Stimulated activated effector memory CD8-positive, alpha-beta T cell treated with anti-CD3 and anti-CD28 coated beads, Interleukin-12 subunit alpha, Interleukin-12 subunit beta, amount 100 ng/mL, for 72 hours (primary cell): ENCODE results near the gene TOMM40L.
"Not testable (repeated sequence)": the region's sequence is repeated elsewhere in the genome, so short reads cannot be mapped to it uniquely, and the experiment has no call there.

Source experiments
- ATAC-seq: fragments of 150-1000 bp; cut with Tn5 transposase; 2 replicates; pipeline ENCODE4 v1.10.0; 2021
- DNase-seq, 2 donors: peaks; one replicate each; pipeline ENCODE4 v3.0.0; 2021 to 2022; ENCODE audit warnings: low spot score in 2 of 2
- H3K27ac Mint-ChIP-seq: one replicate; pipeline ENCODE4 v1.8.0; 2022; ENCODE audit warnings: mild to moderate bottlenecking, mixed read lengths
- H3K36me3 Mint-ChIP-seq: one replicate; pipeline ENCODE4 v1.8.0; 2022; ENCODE audit warnings: mild to moderate bottlenecking, mixed read lengths
- H3K4me1 Mint-ChIP-seq: one replicate; pipeline ENCODE4 v1.8.0; 2022; ENCODE audit warnings: mixed read lengths
- H3K4me3 Mint-ChIP-seq: one replicate; pipeline ENCODE4 v1.8.0; 2022; ENCODE audit warnings: mild to moderate bottlenecking, mixed read lengths
- H3K9me3 Mint-ChIP-seq: one replicate; pipeline ENCODE4 v1.8.0; 2022; ENCODE audit warnings: mixed read lengths

Gene TOMM40L

DNA sequence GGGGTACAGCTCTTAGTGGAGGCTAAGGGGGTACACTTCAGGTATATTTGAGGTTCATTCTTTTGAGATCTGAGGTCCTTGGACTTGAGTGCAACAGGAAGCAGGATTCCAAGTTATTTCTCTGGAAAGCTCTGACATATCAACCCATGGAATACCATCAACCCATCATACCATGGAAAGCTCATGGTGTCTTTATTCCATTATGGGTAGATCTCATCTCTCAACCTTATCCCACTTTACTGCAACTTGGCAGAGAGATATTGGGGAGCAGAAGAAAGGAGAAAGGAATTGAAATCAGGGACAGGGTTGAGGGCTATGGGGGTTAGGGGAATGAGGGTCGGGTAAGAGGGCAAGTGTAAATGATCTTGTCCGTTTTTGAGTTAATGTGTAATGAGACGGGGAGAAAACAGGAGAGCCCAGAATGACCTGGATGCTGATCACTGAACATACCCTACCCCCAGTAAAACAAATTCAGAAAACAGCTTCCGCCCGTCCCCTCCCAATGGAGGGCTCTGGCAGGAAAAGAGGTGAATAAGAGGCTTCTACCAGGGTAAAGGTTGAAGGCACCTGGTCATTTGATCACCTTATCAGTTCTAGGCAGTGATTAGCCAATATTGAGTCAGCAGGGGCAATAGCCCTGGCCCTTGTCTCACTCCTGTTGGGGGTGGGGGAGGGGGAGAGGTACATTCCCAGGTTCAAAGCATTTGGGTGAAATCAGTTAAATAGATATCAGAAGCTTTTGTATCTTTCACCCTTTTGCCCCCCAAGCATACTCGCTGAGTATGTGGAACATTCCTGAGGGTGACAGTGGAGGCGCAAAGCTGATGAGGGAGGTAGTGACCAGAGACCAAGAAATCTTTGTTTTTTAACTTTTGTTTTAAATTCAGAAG, 1.8 kb upstream of the TOMM40L start:
- Mint-ChIP-seq H3K27ac (peak overlapping the region; percentile 71), H3K4me1 (peaks cover 31% of the 10 kb centered on the region), H3K4me3 (no peak overlapping the region), H3K36me3 (peaks cover 14% of the 10 kb centered on the region), H3K9me3 (no peaks in the 10 kb centered on the region)
- DNase-seq: no peak
- ATAC-seq: no peak

DNA sequence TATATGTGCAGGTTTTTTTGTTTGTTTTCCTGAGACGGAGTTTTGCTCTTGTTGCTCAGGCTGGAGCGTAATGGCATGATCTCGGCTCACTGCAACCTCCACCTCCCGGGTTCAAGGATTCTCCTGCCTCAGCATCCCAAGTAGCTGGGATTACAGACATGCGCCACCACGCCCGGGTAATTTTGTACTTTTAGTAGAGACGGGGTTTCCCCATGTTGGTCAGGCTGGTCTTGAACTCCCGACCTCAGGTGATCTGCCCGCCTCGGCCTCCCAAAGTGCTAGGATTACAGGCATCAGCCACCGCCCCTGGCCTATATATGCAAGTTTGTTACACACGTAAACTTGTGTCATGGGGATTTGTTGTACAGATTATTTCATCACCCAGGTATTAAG, 1.2 kb upstream of the TOMM40L start:
- Mint-ChIP-seq H3K27ac (peak overlapping the region; percentile 95), H3K4me1 (peaks cover 31% of the 10 kb centered on the region)

DNA sequence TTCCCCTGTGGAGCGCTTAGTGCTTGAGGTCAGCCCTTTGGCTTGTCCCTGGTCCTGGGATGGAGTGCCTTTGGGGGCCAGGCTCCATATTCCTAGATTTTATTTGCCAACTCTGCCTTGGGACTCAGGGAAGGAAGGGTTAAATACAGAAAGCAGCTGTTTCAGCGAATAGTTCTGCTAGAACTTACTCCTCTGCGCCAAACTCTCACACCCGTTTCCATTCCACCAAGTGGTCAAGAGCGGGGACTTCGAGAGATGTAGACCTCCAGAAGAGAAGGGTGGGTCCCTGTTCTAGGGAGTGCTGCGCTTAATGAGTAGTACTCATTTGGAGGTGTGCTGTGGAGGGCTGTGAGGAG, 704 bp upstream of the TOMM40L start:
- ATAC-seq (peak; percentile 1), DNase-seq (no peak)
- Mint-ChIP-seq H3K36me3 (peaks cover 17% of the 10 kb centered on the region), H3K27ac (peak overlapping the region; percentile 95), H3K9me3 (no peaks in the 10 kb centered on the region), H3K4me1 (peaks cover 31% of the 10 kb centered on the region), H3K4me3 (peak overlapping the region; percentile 97)

More for the DNA sequence above, 1.2 kb upstream of the TOMM40L start:
- not testable (repeated sequence) for ATAC-seq, DNase-seq, H3K9me3 Mint-ChIP-seq, H3K4me3 Mint-ChIP-seq
- peaks cover 14% of the 10 kb centered on the region for H3K36me3 Mint-ChIP-seq

DNA sequence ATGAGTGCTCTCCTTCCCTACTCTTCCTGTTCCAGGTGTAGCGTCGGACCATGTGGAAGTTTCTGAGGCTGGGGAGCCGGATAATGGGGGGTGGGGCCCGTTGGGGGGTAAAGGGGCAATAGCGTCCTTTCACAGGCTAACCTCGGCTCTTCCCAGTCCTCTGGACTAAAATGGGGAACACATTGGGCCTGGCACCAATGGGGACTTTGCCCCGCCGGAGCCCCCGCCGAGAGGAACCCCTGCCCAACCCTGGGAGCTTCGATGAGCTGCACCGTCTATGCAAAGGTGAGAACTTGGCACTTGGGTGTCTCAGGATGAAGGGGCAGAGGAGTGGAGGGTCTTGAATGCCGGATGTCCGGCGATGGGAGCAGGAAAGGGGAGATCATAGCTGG, 456 bp downstream of the TOMM40L start:
- H3K4me1 Mint-ChIP-seq: peaks cover 31% of the 10 kb centered on the region
- H3K36me3 Mint-ChIP-seq: peaks cover 22% of the 10 kb centered on the region
- H3K27ac Mint-ChIP-seq: peak overlapping the region; percentile 95
- H3K4me3 Mint-ChIP-seq: peak overlapping the region; percentile 97
- H3K9me3 Mint-ChIP-seq: no peaks in the 10 kb centered on the region
- ATAC-seq (no peak), DNase-seq (peak in 1 of 2 donors; percentile 64)

DNA sequence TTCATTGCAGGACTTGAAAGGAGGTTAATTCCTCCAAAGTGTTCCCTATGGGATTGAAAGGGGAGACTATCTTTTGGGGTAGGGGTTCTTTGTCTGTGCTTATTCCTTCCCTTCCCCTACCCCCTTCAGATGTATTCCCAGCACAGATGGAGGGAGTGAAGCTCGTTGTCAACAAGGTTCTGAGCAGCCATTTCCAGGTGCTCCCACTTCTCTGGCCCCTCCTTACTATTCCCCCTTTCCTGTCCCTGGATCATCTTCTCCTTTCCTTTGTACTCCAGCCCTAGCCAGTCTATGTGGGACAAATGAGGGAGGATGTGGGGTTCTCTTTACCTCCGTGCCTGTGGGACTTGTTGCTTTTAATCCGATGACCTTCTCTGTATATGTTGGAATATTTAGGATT, 899 bp downstream of the TOMM40L start:
- no peak for ATAC-seq

DNA sequence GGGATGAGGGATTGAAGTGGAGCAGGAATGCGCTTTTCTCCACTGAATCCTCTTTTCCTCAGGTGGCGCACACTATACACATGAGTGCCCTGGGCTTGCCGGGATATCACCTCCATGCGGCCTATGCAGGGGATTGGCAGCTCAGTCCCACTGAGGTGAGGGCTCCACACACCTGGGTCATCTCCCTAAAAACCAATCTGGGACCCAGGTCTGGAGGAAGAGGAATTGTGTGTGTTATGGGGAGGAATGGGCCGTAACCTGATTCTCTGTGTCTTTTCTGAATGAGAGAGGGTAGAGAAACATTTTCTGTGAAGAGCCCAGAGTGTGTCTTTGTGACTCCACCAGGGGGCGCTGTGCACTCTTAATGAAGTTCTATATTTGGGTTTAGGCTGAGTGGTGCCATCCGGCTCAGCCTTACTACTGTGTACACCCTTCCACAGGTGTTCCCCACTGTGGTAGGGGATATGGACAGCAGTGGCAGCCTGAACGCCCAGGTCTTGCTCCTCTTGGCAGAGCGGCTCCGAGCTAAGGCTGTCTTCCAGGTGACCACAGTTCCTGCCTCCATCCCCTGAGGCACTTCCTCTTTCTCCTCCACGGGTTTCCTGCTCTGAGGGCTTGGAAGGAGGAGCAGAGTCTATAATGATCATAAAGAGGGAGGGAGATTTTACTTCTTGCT, 1.5 kb downstream of the TOMM40L start:
- peaks cover 22% of the 10 kb centered on the region for H3K36me3 Mint-ChIP-seq
- ATAC-seq: peak; percentile 57
- H3K9me3 Mint-ChIP-seq: no peaks in the 10 kb centered on the region
- peak overlapping the region; percentile 95 for H3K27ac Mint-ChIP-seq
- H3K4me1 Mint-ChIP-seq: peaks cover 31% of the 10 kb centered on the region
- peak; percentile 88 to 94 for DNase-seq
- H3K4me3 Mint-ChIP-seq: peak overlapping the region; percentile 97

More for the DNA sequence above, 899 bp downstream of the TOMM40L start:
- peaks cover 31% of the 10 kb centered on the region for H3K4me1 Mint-ChIP-seq
- H3K9me3 Mint-ChIP-seq: no peaks in the 10 kb centered on the region
- peaks cover 22% of the 10 kb centered on the region for H3K36me3 Mint-ChIP-seq
- no peak for DNase-seq
- peak overlapping the region; percentile 97 for H3K4me3 Mint-ChIP-seq
- peak overlapping the region; percentile 95 for H3K27ac Mint-ChIP-seq

DNA sequence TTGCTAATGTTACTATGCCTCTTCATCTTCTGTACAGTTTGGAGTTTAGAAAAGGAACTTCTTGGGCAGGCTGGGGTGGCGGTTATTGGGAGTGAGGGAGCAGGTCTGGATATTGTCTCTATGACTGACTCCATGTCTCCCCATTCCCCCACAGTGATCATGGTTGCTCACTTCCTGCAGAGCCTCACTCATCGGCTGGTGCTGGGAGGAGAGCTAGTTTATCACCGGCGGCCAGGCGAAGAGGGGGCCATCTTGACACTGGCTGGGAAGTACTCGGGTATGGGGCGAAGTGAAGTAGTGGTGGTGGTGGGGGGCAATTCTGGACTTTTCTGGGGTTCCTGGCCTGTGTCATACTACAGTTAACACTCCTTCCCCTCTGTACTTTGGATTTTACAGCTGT, 2.2 kb downstream of the TOMM40L start:
- DNase-seq (no peak), ATAC-seq (no peak)
- H3K27ac Mint-ChIP-seq: no peak overlapping the region

DNA sequence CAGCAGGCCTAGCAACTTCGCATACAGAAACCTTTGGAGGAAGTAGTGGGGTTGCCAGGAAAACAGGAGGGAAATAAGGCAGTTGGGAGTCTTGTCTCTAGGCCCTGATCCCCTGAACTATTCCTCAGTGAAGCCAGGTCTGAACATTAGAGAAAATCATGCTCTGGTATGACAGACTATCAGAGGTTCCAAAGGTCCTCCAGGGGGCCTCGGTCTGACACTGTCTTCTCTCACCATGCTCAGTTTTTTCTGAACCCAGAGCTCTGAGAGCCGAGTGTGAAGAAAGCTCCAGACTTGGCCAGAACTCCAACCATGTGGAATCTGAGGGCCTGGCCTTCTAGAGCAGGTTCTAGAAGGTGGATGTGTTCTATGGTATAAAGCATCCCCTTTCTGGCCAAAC, 4.0 kb downstream of the TOMM40L start:
- no peak for DNase-seq
- H3K36me3 Mint-ChIP-seq: peaks cover 22% of the 10 kb centered on the region
- H3K4me3 Mint-ChIP-seq: no peak overlapping the region
- ATAC-seq: no peak
- peaks cover 31% of the 10 kb centered on the region for H3K4me1 Mint-ChIP-seq
- no peaks in the 10 kb centered on the region for H3K9me3 Mint-ChIP-seq
- peak overlapping the region; percentile 43 for H3K27ac Mint-ChIP-seq

More for the DNA sequence above, 2.2 kb downstream of the TOMM40L start:
- Mint-ChIP-seq H3K9me3 (no peaks in the 10 kb centered on the region), H3K4me3 (peak overlapping the region; percentile 97), H3K4me1 (peaks cover 31% of the 10 kb centered on the region), H3K36me3 (peaks cover 22% of the 10 kb centered on the region)

DNA sequence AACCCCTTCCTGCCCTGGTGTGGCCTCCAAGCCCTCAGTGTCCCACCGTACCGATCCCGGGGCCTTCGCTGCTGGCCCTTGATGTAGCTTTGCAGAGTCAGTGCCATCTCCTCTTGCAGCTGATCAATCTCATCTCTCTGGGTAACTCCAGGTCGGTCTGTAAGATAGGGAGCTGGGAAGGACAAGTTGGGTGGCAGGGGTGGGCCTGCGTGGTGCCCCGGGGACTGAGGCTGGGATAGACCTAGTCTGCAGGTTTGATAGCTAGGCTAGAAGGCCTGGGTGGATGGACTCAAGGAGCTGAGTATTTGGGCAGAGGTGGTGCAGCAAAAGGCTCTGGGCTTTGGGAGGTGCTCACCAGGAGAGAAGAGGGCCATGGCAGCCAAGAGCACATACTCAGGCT, 4.9 kb downstream of the TOMM40L start:
- no peak for DNase-seq
- Mint-ChIP-seq H3K9me3 (no peaks in the 10 kb centered on the region), H3K27ac (peak overlapping the region; percentile 43)

DNA sequence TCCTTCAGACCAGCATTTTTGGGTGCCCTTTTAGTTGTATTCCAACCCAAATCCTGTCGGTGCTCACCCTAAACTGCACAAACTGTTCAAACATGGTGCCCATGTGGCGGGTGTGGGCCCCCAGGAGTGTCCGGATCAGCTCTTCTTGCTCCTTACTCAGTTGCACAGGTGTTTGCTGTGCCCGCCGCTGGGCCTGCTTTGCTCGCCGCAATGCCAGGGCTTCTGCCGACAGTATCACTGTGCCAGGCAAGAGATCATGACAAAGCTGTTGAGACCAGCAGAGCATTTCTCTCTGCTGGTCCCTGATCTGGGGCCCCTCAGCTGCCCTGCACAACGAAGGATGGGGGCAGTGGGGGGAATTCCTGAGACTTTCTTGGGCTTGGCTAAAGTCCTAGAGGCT, 7.2 kb downstream of the TOMM40L start:
- DNase-seq: no peak
- H3K36me3 Mint-ChIP-seq: peaks cover 17% of the 10 kb centered on the region

More for the DNA sequence above, 4.9 kb downstream of the TOMM40L start:
- H3K4me3 Mint-ChIP-seq: no peak overlapping the region
- ATAC-seq: no peak
- peaks cover 22% of the 10 kb centered on the region for H3K36me3 Mint-ChIP-seq
- peaks cover 23% of the 10 kb centered on the region for H3K4me1 Mint-ChIP-seq

DNA sequence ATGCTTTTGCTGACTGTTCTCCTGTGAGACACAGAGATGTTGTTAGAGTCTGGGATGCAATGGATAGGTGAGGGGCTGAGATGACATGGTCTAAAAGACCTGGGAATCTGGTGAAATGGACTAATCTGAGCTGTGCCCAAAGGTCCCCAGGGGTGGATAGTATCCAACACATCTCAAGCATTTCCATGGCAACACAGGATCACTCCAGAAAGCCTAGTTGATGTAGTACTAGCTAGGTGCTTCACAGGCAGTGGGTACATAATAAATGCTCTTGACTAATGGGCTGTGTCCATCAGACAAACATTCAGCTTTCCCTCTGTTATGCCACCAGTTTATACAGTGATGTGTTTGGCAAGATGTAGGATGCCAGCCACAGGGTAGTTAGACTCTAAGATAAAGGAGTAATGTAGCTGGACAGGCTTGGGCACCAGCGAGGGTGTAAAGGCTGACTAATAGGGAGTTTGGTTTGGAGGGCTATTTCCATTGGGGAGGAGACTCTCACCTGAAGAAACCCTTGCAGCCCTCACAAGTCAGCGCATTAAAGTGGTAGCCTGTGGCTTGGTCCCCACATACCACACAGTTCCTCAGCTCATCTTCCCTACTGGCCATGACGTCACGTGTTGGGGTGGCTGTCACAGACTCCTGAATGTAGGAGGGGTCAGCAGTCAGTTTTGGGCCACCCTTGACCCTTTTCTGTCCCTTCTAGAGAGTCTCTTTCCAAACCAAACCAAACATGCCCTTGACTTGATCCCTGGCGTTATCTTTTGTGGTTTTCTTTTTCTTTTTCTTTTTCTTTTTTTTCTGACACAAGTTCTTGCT, 10.3 kb downstream of the TOMM40L start:
- ATAC-seq (no peak), DNase-seq (no peak)
- Mint-ChIP-seq H3K4me3 (no peak overlapping the region), H3K9me3 (no peaks in the 10 kb centered on the region), H3K36me3 (no peaks in the 10 kb centered on the region), H3K4me1 (no peaks in the 10 kb centered on the region), H3K27ac (no peak overlapping the region)

More for the DNA sequence above, 7.2 kb downstream of the TOMM40L start:
- no peak overlapping the region for H3K27ac Mint-ChIP-seq
- H3K4me3 Mint-ChIP-seq: no peak overlapping the region
- no peaks in the 10 kb centered on the region for H3K9me3 Mint-ChIP-seq
- H3K4me1 Mint-ChIP-seq: no peaks in the 10 kb centered on the region
- ATAC-seq: no peak

DNA sequence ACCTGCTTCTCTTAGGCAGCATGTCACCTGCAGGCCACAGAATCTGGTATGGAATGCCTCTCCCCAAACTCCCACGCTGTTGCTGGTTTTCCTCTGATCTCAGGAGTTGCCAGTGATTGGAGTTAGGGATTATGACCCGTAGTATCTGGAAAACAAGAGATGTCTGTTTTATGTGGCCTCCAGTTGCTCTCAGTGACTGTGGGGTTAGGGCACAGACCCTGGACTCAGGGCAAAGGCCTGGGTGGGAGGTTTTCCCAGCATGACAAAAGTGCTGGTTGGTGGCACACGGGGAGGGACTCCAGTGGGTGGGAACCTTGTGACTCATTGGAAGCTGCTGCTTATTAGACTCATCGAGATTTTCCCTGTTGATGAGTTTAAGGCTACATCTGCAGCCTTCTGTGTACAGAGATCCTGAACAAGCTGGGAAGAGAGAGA, 12.2 kb downstream of the TOMM40L start, which contains the start of gene NR1I3:
Gene NR1I3 (minus strand): TSS at position 165 of the 435 bp plus-strand sequence. CDS start 1,638 bp downstream, outside the sequence.
- peak within 1 kb of the TSS; percentile 60 for H3K27ac Mint-ChIP-seq
- DNase-seq (no peak), ATAC-seq (no peak)
- no peak within 1 kb of the TSS for H3K4me3 Mint-ChIP-seq
- no peaks in the 10 kb centered on the region for H3K4me1 Mint-ChIP-seq
- no peaks in the 10 kb centered on the region for H3K9me3 Mint-ChIP-seq
- no peaks in the 10 kb centered on the region for H3K36me3 Mint-ChIP-seq

DNA sequence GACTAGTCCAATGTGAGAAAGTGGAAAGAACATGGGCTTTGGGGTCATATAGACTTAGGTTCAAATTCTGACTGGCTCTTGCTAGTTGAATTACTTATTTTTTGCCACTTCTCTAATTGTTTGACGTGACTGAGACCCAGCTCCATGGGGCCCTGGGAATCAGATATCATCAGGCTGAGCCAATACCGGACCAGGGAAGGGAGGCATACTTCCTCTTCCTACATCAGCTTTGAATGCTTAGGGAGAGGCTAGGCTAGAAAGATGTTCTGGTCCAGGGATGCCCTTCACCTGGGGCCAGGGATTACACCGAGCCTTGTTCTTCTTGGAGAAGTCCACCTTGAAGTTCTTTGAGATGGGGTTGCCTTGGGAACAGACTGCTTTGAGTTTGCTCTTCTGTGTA, 15.8 kb downstream of the TOMM40L start:
- Mint-ChIP-seq H3K27ac (no peak overlapping the region), H3K9me3 (no peaks in the 10 kb centered on the region), H3K4me3 (no peak overlapping the region), H3K36me3 (no peaks in the 10 kb centered on the region), H3K4me1 (no peaks in the 10 kb centered on the region)
- no peak for DNase-seq
- no peak for ATAC-seq

DNA sequence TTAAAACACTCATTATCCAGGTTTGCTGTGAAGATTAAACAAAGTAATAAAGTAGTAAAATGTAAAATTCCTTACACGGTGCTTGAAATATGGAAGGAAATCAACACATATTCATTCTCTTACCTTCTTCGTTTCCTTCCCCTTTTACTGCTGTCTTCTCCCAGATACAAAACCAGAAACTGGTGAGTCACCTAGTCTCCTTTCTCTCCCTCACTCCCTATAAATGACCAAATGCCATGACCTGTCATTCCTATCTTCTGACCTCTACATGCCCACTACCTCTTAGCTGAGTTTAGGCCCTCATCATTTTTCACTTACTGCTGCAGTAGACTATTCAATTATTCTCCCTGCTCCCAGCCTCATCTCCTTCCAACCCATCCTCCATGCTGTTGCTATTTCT, 16.5 kb downstream of the TOMM40L start:
- Mint-ChIP-seq H3K36me3 (no peaks in the 10 kb centered on the region), H3K27ac (no peak overlapping the region), H3K9me3 (no peaks in the 10 kb centered on the region), H3K4me3 (no peak overlapping the region), H3K4me1 (no peaks in the 10 kb centered on the region)
- DNase-seq (no peak), ATAC-seq (no peak)

DNA sequence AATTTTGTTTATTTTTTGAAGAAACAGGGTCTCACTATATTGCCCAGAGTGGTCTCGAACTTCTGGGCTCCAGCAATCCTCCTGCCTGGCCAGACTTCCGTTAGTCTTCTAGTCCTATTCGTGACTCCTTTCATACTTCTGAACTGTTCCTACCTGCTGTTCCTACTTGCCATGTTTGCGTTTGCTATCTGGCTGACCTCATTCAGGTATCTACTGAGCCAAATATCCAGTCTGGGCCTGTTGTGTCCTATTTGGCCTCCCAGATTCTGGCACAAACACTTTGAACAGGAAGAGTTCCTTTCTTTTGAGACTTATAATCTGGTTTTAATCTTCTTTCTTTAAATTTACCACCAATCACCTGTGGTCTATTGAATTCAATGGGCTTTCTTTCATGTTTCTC, 19.0 kb downstream of the TOMM40L start:
- Mint-ChIP-seq H3K27ac (no peak overlapping the region), H3K9me3 (no peaks in the 10 kb centered on the region), H3K4me1 (no peaks in the 10 kb centered on the region), H3K4me3 (no peak overlapping the region), H3K36me3 (no peaks in the 10 kb centered on the region)
- no peak for DNase-seq
- ATAC-seq: no peak
